GM21576 (cell line): ENCODE data around the gene ATOH8.

Experiments used
- ATAC-seq: cut with Tn5 transposase; IDR thresholded peaks from one replicate; pipeline ENCODE4 v1.9.1; 2021; ENCODE audit warnings: mild to moderate bottlenecking, moderate library complexity; ENCODE audit not compliant: unreplicated experiment

Gene ATOH8

GRCh38 chr2:85718885-85719492, 34.8 kb upstream of the ATOH8 start:
- ATAC-seq, result no peak

GRCh38 chr2:85719609-85720240, 34.1 kb upstream of the ATOH8 start:
- ATAC-seq, result no peak

DNA sequence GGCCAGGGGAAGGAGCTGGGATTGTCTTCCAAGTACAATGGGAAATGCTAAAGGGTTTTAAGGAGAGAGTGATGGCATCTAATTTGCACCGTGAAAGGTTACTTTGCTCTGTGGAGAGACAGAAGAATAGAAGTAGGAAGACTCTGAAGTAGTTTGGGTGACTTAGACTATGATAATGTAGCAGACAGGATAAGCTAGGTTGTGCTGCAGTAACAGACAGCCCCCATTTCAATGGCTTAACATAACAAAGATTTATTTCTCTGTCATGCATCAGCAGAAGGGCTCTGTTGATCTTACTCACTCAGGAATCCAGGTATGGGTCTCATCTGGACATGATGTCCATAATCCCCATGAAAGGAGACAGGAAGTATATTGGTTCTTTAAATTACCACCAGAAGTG, 33.3 kb upstream of the ATOH8 start:
- no peak for ATAC-seq

DNA sequence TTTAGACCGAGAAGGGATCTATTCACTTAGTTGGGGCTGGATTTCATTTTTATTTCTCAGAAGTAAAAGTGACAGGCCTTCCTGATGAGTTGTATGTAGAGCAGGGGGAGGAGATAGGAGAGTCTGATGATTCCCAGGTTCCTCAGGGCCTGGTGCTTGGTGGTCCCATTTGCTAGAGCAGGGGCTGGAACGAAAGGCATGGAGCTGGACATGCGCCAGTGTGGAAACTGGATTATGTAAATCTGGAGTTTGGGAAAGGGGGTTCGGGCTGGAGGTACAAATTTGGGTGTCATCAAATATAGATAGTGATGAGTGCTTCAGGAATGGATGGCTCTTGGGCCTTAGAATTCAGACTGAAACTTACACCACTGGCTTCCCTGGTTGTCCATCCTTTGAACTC, 32.1 kb upstream of the ATOH8 start:
- no peak for ATAC-seq

DNA sequence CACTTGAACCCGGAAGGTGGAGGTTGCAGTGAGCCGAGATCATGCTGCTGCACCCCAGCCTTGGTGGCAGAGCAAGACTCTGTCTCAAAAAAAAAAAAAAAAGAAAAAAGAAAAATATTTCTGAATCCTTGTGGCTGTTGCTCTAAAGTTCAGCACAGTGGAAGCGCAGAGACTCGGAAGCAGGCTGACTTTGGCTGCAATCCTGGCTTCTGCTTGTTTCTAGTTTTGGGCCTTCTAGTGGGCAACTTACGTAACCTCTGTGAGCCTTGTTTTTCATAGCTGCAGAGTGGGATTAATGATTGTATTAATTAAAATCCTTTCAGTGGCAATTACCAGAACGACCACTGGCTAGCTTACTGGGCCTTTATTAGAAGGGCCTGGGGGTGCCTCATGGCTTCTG, 31.3 kb upstream of the ATOH8 start:
- no peak for ATAC-seq

- no peak for ATAC-seq
Measured at GRCh38 chr2:85723707-85724360, 30.0 kb upstream of the ATOH8 start.

GRCh38 chr2:85724731-85725181, 29.0 kb upstream of the ATOH8 start:
- no peak for ATAC-seq

DNA sequence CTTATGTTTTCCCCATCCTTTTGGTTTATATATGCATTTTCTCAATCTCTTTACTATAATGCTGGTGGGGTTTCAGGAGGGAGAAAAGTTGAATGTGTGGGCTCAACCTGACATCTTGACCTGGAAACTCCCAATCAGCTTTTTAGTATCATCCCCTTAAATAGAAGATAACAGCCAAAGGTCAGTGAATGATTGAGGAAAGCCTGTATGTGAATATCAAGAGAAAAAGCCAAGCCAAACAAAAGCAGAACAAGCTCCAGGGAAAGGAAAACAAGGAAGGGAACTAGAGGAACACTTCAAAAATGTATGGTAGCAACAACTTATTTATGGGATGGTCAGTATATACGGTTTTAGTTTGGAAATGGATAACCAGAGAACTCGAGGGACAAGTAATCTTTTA, 28.3 kb upstream of the ATOH8 start:
- no peak for ATAC-seq

GRCh38 chr2:85727798-85728197, 26.0 kb upstream of the ATOH8 start:
- ATAC-seq, result no peak

DNA sequence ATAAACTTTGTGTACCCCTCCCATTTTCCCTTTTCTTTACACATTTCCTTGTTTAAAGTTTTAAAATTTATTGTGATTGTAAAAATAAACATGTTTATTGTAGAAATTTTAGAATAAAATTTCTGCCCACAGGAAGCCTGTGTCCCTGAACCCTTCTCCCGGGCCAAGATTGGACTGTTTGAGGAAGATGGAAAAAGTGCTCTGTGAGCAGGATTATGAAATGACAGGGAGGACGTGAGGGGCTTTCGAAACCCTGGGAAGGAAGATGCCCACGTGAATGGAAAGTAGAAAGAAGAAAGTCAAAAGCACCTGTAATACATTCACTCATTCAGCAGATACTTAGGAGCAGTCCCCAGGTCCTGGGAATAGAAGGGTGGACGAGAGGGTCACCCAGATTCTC, 25.4 kb upstream of the ATOH8 start:
- no peak for ATAC-seq

GRCh38 chr2:85728883-85729824, 24.6 kb upstream of the ATOH8 start:
- ATAC-seq, result no peak

GRCh38 chr2:85729825-85730510, 23.8 kb upstream of the ATOH8 start:
- no peak for ATAC-seq

- ATAC-seq, result no peak
Measured at GRCh38 chr2:85730686-85731230, 23.0 kb upstream of the ATOH8 start.

DNA sequence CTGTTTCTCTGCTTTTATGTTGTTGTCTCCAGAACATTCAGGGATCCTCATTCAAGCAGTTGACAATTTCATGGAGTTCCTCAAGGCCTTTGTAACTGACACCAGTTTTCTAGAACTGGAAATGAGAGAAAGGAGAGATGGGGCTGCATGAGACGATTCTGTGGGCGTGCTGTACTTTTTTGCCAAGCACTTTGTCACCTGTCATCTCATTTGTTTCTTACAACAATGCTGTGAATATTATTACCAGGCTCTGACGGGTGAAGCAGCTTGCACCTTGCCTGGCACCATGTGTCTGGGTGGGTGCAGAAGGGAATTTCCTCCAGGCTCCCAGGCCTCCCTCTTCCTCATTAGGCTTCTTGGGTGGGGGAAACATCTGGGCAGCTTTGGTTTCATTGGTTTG, 22.2 kb upstream of the ATOH8 start:
- no peak for ATAC-seq

- ATAC-seq, result no peak
Measured at GRCh38 chr2:85732467-85733120, 21.2 kb upstream of the ATOH8 start.

DNA sequence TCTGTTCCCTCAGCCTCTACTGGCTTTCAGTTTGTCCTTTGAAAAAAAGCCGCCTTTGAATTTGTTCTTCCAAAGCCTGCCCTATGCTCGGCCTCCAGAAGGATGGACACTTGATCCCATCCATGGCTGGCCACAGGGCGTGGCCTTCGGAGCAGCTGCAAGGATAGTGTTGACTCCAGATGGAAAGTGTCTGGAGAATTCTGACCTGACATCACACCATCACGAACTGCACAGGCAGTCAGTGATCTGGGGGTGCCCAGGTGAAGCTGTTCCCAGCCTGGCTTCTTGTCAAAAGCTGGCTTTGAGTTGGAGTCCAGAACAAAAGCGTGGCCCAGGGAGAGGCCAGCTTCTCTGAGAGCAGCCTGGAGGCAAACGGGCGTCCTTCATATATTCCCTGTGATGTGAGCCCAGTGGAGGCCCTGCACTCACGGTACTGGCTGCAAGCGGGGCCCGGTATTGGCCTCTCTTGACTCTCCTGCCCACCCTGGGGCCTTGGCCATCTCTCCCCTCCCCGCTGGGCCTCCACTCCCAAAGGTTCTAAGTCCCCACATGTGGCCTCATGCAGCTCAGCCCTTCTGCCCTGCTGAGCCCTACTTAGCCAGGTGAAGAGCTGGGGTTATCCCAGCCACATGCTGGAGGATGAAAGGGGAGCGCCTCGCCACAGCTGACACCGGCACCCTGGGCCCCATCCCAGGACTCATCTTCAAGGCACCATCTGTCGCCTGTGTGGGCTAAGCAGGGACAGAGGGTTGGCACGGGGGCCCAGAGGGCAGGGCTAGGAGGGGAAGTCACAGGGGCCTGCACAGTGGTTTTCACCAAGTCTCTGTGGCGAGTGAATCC, 20.4 kb upstream of the ATOH8 start:
- ATAC-seq, result no peak

DNA sequence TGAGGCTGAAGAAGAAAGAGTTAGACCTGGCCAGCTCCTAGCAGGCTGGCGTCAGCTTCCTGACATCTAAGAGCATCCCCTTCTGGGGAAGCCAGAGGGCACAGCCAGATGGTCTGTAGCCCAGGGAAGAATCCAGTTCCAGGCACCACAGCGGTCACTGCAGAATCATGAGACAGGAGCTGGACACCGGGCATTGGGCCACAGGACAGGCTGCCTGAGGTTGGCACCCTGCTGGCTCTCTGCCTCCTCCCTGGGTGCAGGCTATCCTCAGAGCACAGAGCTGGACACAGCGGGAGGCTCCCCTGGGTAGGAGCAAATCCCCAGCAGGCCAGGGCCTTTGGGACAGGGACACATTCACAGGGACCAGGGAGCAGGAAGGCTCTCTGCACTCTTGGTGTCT, 19.8 kb upstream of the ATOH8 start:
- no peak for ATAC-seq

DNA sequence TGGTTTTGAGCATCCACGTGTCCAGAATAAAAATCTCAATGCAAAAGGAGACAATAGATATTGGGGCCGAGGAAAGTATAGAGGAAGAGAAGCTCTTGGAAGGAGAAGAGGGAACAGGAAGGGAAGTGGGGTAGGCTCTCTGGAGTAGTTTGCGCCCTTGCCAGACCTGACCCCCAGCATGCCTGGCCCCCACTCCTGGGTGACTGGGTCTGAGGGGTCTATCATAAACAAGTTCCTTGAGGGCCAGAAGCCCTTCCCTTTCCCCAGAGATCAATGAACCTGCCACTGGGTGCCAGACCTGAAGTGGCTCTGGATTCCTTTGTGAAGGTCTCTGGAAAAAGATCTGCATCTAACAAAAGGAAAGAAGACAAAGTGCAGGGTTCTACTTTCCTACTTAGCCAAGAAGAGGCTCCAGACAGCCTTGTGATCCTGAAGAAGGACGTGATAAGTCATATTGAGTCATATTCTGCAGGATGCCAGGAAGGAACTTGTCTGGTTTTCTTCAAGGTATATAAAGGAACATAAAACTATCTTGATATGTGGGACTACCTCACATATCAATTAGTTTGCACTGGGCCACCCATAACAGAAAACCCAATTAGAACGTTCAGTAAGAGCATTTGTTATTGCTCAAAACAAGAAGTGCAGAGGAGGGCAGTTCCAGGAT, 18.7 kb upstream of the ATOH8 start:
- ATAC-seq, result no peak

GRCh38 chr2:85735691-85736090, 18.1 kb upstream of the ATOH8 start:
- no peak for ATAC-seq
